Stimulated activated CD8-positive, alpha-beta memory T cell treated with anti-CD3 and anti-CD28 coated beads, Interleukin-12 subunit alpha, Interleukin-12 subunit beta, amount 100 ng/mL, for 1 hour (primary cell): ENCODE measurements around the gene OST4.

Source experiments
- DNase-seq: peaks from one replicate; pipeline ENCODE4 v3.0.0-alpha.2; 2020; ENCODE audit warnings: low read depth

The OST4 gene

DNA sequence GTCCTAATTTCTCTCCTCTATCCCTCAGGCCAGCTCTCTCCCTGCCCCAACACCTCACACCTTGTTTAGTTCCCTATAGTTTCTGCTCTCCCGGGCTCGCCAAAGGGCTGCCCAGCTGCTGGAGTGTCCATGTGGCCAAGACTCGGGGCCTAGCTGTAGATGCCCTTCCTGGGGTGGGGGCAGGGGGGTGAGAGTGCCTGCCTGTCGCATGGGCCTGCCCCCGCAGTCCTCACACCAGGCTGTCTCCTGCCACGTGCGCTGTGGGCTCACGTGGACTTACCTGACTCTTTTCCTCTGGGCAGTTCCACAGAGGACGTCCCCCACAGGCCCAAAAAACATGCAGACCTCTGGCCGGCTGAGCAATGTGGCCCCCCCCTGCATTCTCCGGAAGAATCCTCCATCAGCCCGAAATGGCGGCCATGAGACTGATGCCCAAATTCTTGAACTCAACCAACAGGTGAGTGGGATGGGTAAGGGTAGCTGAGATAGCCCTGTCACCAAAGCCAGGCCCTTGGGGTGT lies 46.1 kb downstream of the OST4 start:
- DNase-seq, result no peak

DNA sequence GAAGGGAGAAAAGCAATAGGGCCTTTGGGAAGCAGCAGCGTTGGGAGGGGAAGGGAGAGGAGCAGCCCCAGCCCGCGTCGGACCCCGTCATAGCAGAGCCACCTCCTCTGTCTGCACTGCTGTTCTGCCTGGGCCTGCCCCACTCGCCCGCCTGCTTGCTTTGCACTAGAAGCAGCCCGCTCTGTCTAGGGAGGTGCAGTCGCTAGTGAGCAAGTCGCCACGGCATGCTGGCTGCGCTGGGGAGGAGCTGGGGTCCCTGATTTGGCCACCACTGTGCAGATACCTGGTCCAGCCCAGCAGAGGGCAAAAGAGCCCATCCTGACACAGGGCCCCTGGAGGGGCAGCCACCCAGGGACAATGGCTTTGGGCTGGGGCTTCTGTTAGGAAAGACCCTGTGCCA lies 46.6 kb downstream of the OST4 start:
- no peak for DNase-seq

DNA sequence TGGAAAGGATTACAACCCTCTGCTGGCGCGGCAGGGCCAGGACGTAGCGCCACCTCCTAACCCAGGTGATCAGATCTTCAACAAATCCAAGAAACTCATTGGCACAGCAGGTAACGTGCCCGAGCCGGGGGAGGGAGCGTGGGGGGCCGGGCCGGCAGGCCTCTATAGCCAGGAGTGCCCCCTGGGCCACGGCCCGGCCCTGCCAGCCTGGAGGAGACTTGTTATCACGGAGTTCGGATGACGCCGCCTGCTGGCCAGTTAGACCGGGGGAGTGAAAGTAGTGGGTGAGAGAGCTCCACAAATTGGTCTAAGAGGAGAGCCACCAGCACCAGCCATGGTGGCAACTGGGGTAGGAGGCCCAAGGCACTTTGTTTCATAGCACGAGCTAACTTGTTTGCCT lies 47.3 kb downstream of the OST4 start:
- no peak for DNase-seq

DNA sequence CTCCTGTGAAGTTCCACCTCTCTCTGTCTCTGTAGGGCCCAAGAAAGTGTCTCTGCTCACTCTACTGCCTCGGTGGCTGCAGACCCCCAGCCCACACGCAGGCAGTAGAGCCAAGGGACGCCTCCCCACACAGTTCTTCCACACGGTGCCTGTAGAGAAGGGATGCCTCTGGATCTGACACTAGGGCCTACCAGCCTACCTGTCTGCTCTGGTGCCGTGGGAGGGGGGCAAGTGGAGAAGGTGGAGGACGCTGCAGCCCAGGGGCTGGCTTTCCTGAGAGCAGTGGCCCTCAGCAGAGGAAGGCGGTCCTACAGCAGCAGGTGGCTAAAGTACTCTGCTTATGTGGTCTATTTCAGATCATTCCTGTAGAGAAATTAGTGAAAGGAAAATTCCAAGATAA lies 47.7 kb downstream of the OST4 start:
- no peak for DNase-seq

DNA sequence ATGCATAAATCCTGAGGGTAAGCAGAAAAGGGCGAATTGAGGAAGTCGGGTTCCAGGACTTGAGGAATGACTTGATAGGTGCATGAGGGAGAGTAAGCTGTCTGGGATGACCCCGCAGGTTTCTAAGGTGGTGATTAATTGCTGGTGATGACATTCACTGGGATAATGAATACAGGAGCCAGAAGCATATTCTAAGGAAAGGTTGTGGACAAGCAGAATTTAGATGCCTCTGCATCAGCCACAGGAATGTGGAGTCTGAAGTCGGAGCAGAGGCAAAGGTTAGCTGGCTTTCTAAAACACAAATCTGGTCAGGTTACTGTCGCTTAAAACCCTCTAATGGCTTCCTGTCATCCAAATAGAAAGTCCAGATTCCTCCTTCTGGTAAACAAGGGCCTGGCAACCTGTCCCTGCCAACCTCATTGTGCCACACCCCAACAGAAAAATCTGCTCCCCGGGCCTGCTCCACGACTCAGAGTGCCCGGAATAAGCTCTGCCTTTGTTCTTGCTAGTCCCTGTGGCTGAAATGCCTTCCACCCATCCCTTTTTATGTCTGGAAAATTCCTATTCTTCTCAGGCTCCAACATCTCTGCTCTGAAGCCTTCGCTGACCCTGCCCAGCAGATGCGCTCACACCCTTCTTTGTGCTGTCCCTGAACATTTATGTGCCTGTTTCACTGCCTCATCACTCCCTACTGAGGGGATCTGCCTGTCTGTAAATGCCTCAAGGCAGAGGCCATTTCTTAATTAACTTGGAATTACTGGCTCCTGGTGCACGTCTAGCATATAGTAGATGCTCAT lies 50.0 kb downstream of the OST4 start:
- no peak for DNase-seq
